GM23248 (cell line): ENCODE measurements around the gene PAFAH1B1. TPM values are rescaled to one million over a fixed set of nuclear protein-coding genes. Genes with fewer than 3 reads are reported as not detected.
"Not testable (repeated sequence)": the region's sequence is repeated elsewhere in the genome, so short reads cannot be mapped to it uniquely, and the experiment has no call there.

Experiments used
- DNase-seq: peaks from one replicate; pipeline ENCODE4 v3.0.0-alpha.2; 2015
- H2AFZ ChIP-seq: fragments of 200-600 bp; sonication (generic); 2 replicates; pipeline ENCODE4 v1.6.1; 2016; ENCODE audit warnings: antibody characterized with exemption
- H3F3A ChIP-seq: fragments of 200-600 bp; sonication (generic); 2 replicates; pipeline ENCODE4 v1.6.1; 2016; ENCODE audit warnings: mild to moderate bottlenecking, antibody characterized with exemption, mixed run types; ENCODE audit not compliant: insufficient read depth
- H3K27ac ChIP-seq: fragments of 200-600 bp; sonication (generic); 2 replicates; pipeline ENCODE4 v1.5.1; 2016; ENCODE audit warnings: mild to moderate bottlenecking
- H3K27me3 ChIP-seq: fragments of 200-600 bp; sonication (generic); replicated peaks from 2 replicates; pipeline ENCODE4 v1.6.1; 2016; ENCODE audit warnings: mild to moderate bottlenecking; ENCODE audit not compliant: insufficient read depth
- H3K36me3 ChIP-seq: fragments of 200-600 bp; sonication (generic); 2 replicates; pipeline ENCODE4 v1.6.1; 2016; ENCODE audit warnings: low read depth, mild to moderate bottlenecking
- H3K4me1 ChIP-seq: fragments of 200-600 bp; sonication (generic); 2 replicates; pipeline ENCODE4 v1.6.1; 2016; ENCODE audit warnings: mild to moderate bottlenecking; ENCODE audit not compliant: insufficient read depth
- H3K4me2 ChIP-seq: fragments of 200-600 bp; sonication (generic); one replicate; pipeline ENCODE4 v1.6.1; 2016; ENCODE audit warnings: mild to moderate bottlenecking; ENCODE audit not compliant: unreplicated experiment
- H3K4me3 ChIP-seq: fragments of 200-600 bp; sonication (generic); 2 replicates; pipeline ENCODE4 v1.5.1; 2016; ENCODE audit warnings: mild to moderate bottlenecking
- H3K79me2 ChIP-seq: fragments of 200-600 bp; sonication (generic); 2 replicates; pipeline ENCODE4 v1.6.1; 2016; ENCODE audit warnings: mild to moderate bottlenecking; ENCODE audit not compliant: insufficient read depth
- H3K9ac ChIP-seq: fragments of 200-600 bp; sonication (generic); 2 replicates; pipeline ENCODE4 v1.6.1; 2016; ENCODE audit warnings: mild to moderate bottlenecking
- H3K9me2 ChIP-seq: fragments of 200-600 bp; sonication (generic); 2 replicates; pipeline ENCODE4 v1.6.1; 2016; ENCODE audit warnings: mixed run types, mild to moderate bottlenecking, moderate library complexity; ENCODE audit not compliant: insufficient read depth
- H3K9me3 ChIP-seq: fragments of 200-600 bp; sonication (generic); one replicate; pipeline ENCODE4 v1.6.1; 2017; ENCODE audit warnings: low read depth
- H4K20me1 ChIP-seq: fragments of 200-600 bp; sonication (generic); 2 replicates; pipeline ENCODE4 v1.6.0; 2016; ENCODE audit not compliant: insufficient read depth
- EZH2 ChIP-seq: fragments of 200-600 bp; sonication (generic); IDR thresholded peaks from 2 replicates; pipeline ENCODE4 v1.6.1; 2018; ENCODE audit warnings: antibody characterized with exemption, mild to moderate bottlenecking; ENCODE audit not compliant: insufficient read depth, poor library complexity, severe bottlenecking
- EZH2phosphoT487 ChIP-seq: fragments of 200-600 bp; sonication (generic); IDR thresholded peaks from 2 replicates; pipeline ENCODE4 v1.6.1; 2018; ENCODE audit warnings: antibody characterized with exemption, moderate library complexity, mild to moderate bottlenecking, low read depth; ENCODE audit not compliant: insufficient read depth
- WGBS, 2 experiments: methylation state at CpG; one replicate each; pipeline ENCODE4 v1.1.6; 2015 to 2017; ENCODE audit warnings: low lambda C conversion rate in 2 of 2, low coverage in 1 of 2; ENCODE audit errors: missing lambda C conversion rate in 2 of 2; 5-methylcytosine and 5-hydroxymethylcytosine counted together
- in situ Hi-C: fragments of 300-500 bp; cut with MboI; formaldehyde crosslinking; loops from 2 replicates; pipeline ENCODE4 v1.15.0; 2020
- polyA plus RNA-seq: library from polyadenylated mRNA; unstranded; fragments of >200 nt; fragmentation: Nextera tagmentation; extraction: Ambion mirVana; gene quantifications from 2 replicates; pipeline ENCODE4 v1.2.1, GENCODE V29; 2016
- total RNA-seq: library from RNA; depleted of rRNA; stranded (reverse); fragments of >200 nt; shearing (Covaris generic); gene quantifications from 2 replicates; pipeline ENCODE4 v1.2.3, GENCODE V29; 2014

The PAFAH1B1 gene
- total and polyA plus RNA-seq, 2 experiments from 2014 or later = 32.5 to 88.7 TPM

GRCh38 chr17:2672026-2672425 lies 78.6 kb downstream of the PAFAH1B1 start:
- H3K4me1 ChIP-seq = no peaks in the 10 kb centered on the region
- 95 to 96% methylated on average over 5 of the region's 5 CpGs for WGBS, 2 experiments
- H3K79me2 ChIP-seq = peaks cover 98% of the 10 kb centered on the region
- H3K4me3 ChIP-seq = no peak overlapping the region
- H3K27ac ChIP-seq = no peak overlapping the region
- no peaks in the 10 kb centered on the region for H3K9me3 ChIP-seq
- 0 out of 2 replicates have a peak, but pooled peaks cover 3% of the 10 kb centered on the region for H4K20me1 ChIP-seq
- no peaks in the 10 kb centered on the region for H3K9me2 ChIP-seq
- peaks cover 78% of the 10 kb centered on the region for H3K36me3 ChIP-seq
- no peak overlapping the region for H3K9ac ChIP-seq
- no peak overlapping the region for H2AFZ ChIP-seq
- no peak for DNase-seq
- in situ Hi-C loops = no loop called here
- H3F3A ChIP-seq = peaks cover 34% of the 10 kb centered on the region
- H3K27me3 ChIP-seq = no peaks in the 10 kb centered on the region
- no peak overlapping the region for H3K4me2 ChIP-seq
- TF ChIP-seq EZH2 = no peak
- TF ChIP-seq EZH2phosphoT487 = no peak

DNA sequence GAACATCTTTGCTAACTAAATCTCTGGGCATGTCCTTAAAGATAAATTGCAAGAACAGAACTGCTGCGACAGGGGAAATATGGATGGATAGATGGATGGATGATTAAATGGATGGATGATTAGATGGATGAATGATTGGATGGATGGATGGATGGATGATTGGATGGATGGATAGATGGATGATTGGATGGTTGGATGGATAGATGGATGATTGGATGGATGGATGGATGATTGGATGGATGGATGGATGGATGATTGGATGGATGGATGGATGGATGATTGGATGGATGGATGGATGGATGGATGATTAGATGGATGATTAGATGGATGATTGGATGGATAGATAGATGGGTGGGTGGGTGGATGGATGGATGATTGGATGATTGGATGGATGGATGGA lies 85.8 kb downstream of the PAFAH1B1 start:
- Histone ChIP-seq H3K79me2 (peaks cover 82% of the 10 kb centered on the region), H3F3A (peaks cover 43% of the 10 kb centered on the region; the same call in 1 of the 2 replicates), H3K36me3 (peaks cover 78% of the 10 kb centered on the region)
- H3K27me3 ChIP-seq, H3K4me3 ChIP-seq, H3K9me3 ChIP-seq, H3K9me2 ChIP-seq, H3K4me2 ChIP-seq, H3K27ac ChIP-seq, H4K20me1 ChIP-seq, H3K4me1 ChIP-seq, H3K9ac ChIP-seq, in situ Hi-C loops, DNase-seq, H2AFZ ChIP-seq: not testable (repeated sequence)
- WGBS, 2 experiments = 98 to 100% methylated on average over 1 of the region's 1 CpG

GRCh38 chr17:2680961-2681360 lies 87.5 kb downstream of the PAFAH1B1 start:
- in situ Hi-C loops = no loop called here
- DNase-seq = no peak
- Histone ChIP-seq H3F3A (peaks cover 43% of the 10 kb centered on the region), H3K27me3 (no peaks in the 10 kb centered on the region), H2AFZ (no peak overlapping the region), H4K20me1 (0 out of 2 replicates have a peak, but pooled peaks cover 5% of the 10 kb centered on the region), H3K9ac (no peak overlapping the region), H3K79me2 (peaks cover 68% of the 10 kb centered on the region), H3K4me2 (no peak overlapping the region), H3K4me1 (peaks cover 2% of the 10 kb centered on the region; the same call in 1 of the 2 replicates), H3K4me3 (no peak overlapping the region), H3K36me3 (peaks cover 73% of the 10 kb centered on the region), H3K9me2 (no peaks in the 10 kb centered on the region), H3K27ac (no peak overlapping the region), H3K9me3 (no peaks in the 10 kb centered on the region)
- TF ChIP-seq EZH2 (no peak), EZH2phosphoT487 (no peak)
- 98 to 99% methylated on average over 2 of the region's 2 CpGs for WGBS, 2 experiments

- TF ChIP-seq EZH2phosphoT487 (no peak), EZH2 (no peak)
- Histone ChIP-seq H4K20me1 (peaks cover 5% of the 10 kb centered on the region; the same call in 1 of the 2 replicates), H3K9ac (no peak overlapping the region), H3K36me3 (peaks cover 66% of the 10 kb centered on the region), H3K9me2 (no peaks in the 10 kb centered on the region), H3K27me3 (no peaks in the 10 kb centered on the region), H2AFZ (no peak overlapping the region), H3K4me3 (no peak overlapping the region), H3K4me2 (no peak overlapping the region), H3K9me3 (no peaks in the 10 kb centered on the region), H3K79me2 (peaks cover 61% of the 10 kb centered on the region), H3F3A (peaks cover 50% of the 10 kb centered on the region), H3K27ac (no peak overlapping the region), H3K4me1 (peaks cover 9% of the 10 kb centered on the region)
- 98% methylated on average over 7 of the region's 7 CpGs for WGBS, 2 experiments
- in situ Hi-C loops = no loop called here
- DNase-seq = no peak
Observed at GRCh38 chr17:2681650-2682049, 88.2 kb downstream of the PAFAH1B1 start.
